HG03135 (cell line): ENCODE measurements around the gene ZBTB38.

Source experiments
- ATAC-seq: cut with Tn5 transposase; IDR thresholded peaks from one replicate; pipeline ENCODE4 v1.9.1; 2021; ENCODE audit warnings: mild to moderate bottlenecking, moderate library complexity; ENCODE audit not compliant: unreplicated experiment

The ZBTB38 gene, protein sequence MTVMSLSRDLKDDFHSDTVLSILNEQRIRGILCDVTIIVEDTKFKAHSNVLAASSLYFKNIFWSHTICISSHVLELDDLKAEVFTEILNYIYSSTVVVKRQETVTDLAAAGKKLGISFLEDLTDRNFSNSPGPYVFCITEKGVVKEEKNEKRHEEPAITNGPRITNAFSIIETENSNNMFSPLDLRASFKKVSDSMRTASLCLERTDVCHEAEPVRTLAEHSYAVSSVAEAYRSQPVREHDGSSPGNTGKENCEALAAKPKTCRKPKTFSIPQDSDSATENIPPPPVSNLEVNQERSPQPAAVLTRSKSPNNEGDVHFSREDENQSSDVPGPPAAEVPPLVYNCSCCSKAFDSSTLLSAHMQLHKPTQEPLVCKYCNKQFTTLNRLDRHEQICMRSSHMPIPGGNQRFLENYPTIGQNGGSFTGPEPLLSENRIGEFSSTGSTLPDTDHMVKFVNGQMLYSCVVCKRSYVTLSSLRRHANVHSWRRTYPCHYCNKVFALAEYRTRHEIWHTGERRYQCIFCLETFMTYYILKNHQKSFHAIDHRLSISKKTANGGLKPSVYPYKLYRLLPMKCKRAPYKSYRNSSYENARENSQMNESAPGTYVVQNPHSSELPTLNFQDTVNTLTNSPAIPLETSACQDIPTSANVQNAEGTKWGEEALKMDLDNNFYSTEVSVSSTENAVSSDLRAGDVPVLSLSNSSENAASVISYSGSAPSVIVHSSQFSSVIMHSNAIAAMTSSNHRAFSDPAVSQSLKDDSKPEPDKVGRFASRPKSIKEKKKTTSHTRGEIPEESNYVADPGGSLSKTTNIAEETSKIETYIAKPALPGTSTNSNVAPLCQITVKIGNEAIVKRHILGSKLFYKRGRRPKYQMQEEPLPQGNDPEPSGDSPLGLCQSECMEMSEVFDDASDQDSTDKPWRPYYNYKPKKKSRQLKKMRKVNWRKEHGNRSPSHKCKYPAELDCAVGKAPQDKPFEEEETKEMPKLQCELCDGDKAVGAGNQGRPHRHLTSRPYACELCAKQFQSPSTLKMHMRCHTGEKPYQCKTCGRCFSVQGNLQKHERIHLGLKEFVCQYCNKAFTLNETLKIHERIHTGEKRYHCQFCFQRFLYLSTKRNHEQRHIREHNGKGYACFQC (N-terminal part only)

DNA sequence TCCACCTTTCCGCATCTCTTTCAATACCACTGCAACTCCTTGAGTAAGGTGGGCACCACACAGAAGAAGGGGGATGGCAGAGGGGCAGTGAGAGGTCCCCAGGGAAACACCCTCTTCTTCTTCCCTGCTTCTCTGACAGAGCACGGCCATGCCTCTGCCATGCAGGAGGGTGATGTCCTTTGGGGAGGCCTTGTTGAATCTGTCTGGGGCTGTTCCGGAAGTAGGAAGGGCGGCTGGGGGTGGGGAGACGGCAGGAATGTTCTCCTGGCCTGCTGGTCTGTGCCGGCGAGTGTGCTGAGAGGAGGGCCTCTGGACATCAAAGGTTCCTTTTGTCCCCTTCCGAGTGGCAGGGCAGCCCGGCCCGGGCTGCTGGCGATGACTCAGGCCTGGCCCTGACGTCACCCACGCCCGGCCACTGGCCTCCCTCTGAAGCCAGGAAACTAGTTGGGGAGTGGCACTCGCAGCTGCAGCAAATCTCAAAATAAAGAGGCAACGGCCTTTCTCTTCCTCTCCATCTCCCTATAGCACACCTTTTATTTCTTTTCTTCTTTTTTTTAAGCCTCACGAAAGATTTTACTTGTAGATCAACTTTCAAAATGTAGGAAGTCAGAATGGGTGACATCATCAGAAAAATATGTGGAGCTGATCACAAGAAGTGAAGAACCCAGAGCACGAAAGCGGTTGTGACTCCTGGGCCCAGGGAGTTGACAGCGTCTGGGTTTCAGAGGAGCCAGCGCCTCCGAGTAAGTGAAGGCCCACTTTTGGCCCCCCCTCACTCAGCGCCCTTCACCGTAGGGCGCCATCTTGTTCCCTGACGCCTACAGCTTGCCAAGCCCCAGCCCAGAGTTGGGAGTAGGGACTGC, at the start of gene ZBTB38:
Gene ZBTB38, plus strand, starts transcription at position 443 of the 863 bp plus-strand sequence. CDS start 73,885 bp downstream, outside the sequence.
- ATAC-seq, result no peak

DNA sequence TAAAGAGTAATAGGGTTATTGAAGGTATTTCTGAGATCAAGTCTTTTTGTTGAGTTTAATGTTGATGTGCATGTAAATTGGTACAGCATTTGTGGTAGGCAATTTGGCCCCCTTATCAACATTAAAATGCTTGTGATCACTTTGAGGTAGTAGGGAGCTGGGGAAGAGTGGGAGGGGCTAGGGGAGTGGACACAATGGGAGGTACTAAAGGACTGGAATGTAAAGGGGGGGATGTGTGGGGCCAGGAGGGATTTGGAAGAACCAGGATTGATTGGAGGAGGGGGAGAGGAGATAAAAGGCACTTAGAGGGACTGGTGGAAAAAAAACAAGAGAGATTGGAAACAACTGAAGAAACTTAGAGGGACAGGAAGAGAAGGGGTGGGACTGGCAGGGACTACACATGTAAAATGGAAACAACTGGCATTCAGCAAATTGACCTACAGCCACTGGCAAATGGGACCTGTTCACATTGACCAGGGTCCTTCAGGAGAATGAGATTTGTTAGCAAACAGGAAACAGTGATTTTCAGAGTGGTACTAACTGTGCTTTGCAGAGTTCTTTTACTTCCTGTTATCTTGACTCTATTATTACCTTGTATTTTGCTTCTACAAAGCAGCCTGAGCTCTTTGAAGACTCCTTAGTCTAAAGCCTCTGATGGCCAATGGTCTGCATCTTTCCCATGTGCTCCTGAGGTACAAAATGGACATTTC, 47.8 kb upstream of the ZBTB38 start:
- no peak for ATAC-seq

DNA sequence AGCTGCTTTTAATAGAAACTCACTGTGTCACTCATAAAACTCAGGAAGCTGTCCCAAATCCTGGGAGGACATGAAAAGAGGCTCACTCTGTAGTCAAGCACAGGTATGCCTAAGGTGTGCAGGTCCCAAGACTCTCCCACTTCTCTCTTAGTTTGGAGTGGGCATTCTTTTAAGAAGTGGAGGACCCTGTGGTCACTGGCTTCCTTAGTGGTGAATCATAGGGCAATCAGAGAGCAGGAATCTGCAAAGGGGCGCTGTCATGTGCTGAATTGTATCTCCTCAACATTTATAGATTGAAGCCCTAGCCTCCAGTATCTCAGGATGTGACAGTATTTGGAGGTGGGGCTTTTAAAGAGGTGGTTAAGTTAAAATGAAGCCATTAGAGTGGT, 47.2 kb upstream of the ZBTB38 start:
- no peak for ATAC-seq

DNA sequence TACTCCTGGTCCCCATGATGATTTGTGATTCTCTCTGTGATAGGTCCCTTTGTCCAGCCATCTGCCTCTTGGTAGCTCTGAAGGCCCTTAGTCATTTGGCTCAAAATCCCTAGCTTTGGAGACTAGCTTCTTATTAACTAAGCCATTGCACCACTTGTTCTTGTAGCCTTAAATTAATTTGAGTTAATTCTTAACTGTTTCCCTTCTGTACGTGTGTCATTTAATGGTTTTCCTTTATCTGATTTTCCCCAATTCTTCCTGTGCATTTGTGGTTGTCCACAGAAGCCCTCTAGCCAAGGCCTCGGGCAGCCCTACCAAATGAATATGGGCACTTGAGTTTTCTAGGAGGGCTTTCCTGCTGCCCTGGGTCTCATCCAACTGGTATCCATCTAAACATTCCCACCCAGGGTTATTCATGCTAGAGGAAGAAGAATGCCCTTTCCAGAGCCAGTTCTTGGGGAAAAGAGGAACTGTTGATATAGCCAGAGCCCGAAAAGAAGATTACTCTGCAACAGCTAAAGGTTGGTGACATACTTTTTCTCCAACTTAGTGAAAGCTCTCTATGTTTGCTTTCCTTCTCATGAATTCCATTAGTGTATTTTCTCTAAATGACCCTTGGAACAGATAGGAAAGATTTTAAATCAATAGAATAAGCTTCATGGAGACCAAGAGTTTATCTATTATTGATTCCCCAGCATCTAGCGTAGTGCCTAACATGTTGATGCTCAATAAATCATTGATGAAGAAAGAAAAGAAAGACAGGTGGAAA, 44.2 kb upstream of the ZBTB38 start:
- ATAC-seq, result no peak

DNA sequence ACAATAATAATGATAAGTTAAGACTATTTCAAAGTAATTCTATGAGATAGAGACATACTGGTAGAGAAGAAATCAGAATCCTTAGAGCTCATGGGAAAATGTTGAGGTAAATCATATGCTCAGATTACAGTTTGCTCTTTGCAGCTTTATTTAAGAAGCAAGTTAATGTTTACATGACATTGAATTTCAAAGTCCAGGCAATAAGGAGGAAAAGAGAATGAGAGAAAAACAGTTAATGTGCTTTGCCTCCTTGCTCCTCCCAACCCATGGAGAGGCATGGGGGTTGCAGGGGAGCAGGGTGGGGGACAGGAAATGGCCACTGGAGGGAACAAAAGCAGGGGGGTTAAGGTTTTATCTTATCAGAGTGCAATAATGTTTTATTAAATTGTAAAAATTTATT, 42.2 kb upstream of the ZBTB38 start:
- ATAC-seq, result no peak

DNA sequence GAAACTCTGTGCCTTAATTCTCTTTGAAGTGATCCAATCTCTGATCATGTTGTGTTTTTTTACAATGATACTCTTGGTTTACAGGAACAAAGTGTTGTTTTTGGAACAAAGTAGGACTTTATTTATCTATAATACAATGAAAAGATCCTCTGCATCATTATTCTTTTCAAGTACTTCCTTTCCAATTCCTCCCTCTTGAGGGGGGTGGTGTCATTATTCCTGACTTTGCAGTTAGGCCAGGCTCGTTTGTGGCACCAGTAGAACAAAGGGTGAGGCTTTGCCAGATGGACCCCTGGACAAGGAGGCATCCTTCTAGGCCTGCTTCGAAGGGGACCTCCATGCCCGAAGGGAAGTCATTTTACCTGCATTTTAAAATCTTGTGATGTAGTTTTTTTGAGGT, 41.7 kb upstream of the ZBTB38 start:
- ATAC-seq, result no peak

DNA sequence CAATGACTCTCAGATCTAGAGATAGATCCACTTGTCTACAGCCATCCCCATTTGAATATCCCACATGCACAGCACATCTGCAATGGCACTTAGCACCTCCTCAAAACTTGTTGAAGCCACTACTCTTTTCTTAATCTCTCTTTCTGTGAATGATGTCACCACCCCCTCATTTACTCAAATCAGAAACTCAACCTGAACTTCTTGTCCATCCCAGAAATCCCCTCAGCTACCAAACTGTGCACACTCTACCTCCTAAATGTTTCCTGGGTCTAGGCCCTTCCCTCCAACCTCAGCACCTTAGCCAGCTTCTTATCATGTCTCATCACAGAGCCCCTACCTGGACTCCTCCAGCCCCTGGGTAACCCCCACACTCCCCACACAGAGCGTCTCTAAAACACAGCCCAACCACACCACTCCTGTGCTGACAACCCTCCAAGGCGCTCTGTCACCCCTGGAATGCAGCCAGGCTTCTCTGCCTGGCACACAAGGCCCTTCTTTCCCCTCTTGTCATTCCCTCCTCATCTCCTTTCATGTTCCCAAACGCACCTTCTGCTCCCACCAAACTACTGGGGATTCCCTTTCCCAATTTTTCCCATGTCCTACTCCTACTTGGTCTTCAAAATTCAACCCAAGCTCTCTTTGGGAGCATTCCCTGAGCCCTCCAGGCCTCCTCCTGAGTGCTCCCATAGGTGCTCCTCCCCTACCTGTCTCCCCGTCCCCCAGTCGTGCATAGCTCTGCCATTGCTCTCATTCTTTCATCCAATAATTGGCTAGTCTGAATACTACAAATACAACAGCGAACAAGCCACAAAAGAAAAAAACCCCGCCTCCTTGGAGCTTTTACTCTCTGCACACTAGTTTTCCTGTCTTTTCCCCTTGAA, 39.8 kb upstream of the ZBTB38 start:
- no peak for ATAC-seq

DNA sequence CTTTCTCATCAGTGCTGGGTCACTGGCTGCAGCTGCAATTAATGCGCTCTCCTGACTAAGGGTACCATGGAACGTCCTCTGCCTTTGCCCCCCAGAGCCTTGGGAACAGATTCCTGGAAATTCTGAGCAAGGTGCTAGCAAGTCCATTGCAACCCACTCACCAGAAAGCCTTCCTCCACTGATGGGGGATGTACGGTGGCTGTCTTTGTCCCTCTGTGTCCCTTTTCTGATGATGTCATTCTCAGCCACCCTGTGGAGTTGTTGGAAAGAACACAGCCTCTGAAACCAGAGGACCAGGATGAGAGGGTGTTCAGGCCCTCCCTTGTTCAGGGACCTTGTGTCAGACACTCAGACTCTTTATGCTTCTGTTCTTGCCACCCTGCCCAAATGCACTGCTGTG, 38.1 kb upstream of the ZBTB38 start:
- no peak for ATAC-seq

DNA sequence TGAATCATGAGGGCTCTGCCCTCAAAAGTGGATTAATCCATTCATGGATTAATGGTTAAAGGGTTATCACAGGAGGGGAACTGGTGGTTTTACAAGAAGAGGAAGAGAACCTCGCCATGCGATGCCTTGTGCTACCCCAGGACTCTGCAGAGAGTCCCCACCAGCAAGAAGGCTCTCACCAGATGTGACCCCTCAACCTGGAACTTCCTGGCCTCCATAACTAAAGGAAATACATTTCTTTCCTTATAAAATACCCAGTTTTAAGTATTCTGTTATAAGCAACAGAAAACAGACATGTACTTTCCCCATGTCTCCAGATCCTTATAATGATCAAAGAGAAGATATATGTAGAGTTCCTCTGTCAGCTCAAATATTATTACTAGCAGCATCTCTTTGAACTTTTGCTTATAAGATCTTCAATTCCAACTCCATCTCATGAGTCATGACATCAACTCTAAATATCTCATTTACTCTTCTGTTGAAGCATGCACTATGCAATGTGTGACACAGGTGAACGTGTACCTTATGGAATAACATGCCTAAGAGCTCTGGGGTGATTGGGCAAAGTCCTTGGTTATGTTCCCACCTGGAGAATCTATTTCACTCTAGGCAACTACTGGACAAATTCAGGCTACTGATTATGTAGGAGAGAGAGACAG, 37.5 kb upstream of the ZBTB38 start:
- ATAC-seq, result no peak

DNA sequence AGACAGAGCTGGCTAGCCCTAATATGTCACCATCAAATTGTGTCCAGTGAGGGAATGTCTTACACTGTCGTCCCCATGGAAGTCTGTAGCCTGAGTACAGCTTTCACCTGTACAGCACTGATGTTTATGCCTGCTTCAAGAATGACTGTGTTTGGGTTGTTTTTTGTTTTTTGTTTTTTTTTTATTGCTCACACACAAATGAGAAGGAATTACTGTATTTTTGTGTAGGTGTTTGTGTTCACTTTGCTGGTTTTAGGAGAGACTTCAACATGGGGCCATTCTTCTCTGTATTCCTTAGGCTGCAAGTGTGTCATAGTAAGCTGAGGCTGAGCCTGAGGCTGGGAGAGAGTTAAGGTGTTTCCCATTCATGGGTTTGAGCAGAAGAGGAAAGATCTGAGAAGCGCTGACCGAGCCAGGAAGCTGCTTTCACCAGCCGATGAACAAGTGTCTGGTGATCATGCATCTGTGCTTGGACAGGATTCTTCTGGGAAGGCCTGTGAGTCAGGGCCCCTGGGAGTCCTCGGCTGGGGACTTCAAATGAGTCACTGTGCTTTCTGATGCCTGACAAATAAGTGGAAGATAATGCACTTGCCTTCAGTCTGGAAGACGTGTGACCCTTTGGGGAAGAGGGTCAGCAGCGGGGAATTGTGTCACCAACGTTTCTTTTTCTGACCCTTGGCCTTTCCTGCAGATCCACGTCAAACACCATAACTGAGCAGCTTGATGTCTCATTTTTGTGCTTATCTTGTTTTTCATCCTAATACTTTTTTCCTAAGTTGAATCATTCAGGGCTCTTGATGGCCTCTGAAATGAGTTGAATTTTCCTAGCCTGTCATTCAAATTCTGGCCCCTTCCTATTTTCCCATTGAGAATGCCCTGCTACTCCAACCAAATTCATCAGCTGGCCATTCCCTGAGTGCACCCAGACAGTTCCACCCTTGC, 36.7 kb upstream of the ZBTB38 start:
- ATAC-seq, result no peak

DNA sequence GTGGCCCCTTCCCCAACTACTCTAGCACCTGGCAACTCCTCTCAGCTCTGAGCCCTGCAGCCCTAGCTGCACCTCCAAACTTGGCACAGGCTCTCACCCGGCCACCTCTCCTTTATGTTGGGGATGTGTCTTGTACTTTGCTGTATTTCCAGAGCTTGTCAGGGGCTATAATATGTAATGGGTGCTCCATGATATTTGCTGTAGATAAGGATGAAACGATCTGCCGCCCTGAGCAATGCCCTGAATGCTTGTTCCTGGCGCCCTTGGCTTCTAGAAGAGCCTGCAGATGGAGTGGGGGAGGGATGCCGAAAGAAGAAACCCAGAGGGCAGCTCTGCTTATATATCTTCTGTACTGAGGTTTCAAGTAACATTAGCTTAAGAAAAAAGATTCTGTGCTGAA, 35.9 kb upstream of the ZBTB38 start:
- ATAC-seq, result no peak

DNA sequence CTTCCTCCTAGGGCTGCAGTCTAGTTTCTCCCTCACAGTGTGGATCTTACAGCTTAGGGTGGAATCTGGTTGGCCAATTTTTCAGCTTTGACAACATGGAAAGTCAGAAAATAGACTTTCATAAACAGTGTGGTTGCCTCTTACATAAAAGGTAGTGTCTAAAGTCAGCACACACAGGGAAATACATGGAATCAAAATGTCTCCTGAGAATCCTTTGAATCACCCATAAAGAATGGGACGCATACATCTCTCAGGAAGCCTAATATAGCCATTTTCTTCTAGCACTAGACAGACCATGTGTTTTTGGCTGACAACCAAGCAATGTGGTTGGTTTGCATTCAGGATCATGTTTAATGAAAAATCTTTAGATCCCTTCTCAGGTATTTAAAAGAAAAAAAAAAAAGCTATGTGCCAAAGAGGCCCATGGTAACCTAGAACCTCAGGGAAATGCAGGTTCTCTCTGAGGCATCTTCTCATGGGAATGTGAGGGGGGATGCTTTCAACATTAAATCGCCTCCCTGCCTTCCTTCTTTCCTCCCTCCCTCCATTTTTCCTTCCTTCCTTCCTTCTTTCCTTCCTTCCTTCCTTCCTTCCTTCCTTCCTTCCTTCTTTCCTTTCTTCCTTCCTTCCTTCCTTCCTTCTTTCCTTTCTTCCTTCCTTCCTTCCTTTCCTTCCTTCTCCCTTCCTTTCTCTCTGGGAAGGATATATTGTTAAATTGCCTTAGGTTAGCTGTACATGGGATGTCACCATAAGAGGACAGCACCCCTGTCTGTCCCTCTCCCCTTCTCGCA, 34.3 kb upstream of the ZBTB38 start:
- no peak for ATAC-seq

DNA sequence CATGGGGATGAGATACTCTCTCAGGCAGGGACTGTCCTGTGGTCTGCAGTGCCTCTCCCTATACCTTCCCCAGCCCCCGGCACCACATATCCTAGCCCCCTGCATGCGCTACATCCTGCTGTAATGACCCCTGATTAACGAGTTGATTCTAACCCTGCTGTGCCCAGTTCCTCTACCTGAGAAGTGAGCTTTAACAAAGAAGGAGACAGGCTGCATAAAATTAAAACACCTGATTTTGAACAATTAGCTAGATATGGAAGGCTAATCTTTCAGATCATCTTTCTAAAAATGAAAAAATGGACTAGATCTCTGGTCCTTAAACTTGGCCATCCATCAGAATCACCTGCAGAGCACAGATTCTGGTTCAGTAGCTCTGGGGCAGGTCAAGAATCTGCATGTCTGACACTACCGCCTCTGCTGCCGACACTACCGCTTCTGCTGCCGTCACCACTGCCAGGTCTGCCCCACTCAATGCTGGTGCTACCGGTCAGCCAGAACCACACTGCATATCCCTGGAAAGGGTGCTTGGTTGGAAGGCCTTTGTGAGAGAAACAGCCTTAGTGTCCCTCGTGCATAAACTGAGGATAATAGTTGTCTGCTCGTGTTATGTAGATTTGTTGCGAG, 33.6 kb upstream of the ZBTB38 start:
- ATAC-seq, result no peak

DNA sequence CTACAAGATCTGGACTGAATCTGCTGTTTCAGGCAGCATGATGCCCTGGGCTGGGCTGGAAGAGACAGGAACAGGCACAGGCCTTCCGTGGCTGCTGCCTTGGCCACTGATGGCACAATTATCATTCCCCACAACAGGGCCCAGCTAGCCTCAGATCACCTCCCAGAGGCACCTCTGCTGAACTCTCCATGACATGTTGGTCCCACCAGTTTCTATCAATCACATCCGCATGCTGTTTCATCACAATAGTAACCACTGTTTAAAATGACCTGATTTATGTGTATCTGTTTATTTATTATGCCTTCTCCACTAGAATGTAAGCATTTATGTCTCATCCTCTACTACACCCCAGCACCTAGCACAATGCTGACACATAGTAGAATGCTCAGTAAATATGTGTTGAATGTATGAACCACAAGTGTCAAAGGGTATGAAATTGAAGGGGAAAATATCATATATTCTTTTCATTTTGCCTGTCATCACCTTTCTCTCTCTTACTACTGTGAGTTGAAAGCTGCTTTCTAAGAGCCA, 32.7 kb upstream of the ZBTB38 start:
- no peak for ATAC-seq
